ENCODE results near the gene SMIM1. TPM values are rescaled to one million over a fixed set of nuclear protein-coding genes. Genes with fewer than 3 reads are reported as not detected.

The SMIM1 gene
- total and polyA plus RNA-seq, 9 of the 15 experiments (the other 6 are each of a cell fraction or from before 2014, with no cell fraction given): 2.3 to 125 (median 24.3) TPM

DNA sequence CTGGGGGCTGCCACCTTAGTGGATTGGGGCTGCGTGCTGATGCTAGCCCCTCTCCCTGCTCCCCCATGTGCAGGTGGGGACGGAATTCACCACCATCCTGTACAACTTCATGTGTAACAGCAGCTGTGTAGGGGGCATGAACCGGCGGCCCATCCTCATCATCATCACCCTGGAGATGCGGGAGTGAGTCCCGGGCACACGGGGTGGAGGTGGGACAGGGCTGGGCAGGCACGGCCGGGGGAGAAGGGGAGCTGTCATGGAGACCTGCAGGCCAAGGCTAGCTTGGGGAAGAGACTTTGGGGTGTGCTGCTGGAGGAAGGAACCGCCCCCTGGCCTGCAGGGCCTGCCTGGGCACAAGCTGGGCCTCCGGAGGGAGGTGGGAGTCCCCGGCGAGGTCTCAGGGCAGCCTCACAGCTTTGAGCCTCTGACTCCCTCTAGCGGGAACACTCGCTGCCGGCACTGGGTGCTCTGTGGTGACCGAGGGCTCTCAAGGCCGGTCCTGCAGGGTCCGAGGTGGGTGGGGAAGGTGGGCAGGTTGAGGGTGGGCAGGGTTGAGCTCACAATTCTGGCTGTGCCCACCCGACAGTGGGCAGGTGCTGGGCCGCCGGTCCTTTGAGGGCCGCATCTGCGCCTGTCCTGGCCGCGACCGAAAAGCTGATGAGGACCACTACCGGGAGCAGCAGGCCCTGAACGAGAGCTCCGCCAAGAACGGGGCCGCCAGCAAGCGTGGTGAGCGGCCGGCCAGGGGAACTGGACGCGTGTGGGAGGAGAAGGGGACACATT, 45.3 kb upstream of the SMIM1 start (continued):
- TF ChIP-seq, protein P1, sequence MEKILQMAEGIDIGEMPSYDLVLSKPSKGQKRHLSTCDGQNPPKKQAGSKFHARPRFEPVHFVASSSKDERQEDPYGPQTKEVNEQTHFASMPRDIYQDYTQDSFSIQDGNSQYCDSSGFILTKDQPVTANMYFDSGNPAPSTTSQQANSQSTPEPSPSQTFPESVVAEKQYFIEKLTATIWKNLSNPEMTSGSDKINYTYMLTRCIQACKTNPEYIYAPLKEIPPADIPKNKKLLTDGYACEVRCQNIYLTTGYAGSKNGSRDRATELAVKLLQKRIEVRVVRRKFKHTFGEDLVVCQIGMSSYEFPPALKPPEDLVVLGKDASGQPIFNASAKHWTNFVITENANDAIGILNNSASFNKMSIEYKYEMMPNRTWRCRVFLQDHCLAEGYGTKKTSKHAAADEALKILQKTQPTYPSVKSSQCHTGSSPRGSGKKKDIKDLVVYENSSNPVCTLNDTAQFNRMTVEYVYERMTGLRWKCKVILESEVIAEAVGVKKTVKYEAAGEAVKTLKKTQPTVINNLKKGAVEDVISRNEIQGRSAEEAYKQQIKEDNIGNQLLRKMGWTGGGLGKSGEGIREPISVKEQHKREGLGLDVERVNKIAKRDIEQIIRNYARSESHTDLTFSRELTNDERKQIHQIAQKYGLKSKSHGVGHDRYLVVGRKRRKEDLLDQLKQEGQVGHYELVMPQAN (IDR thresholded peaks at IDR 0.05; ENCODE audit: borderline replicate concordance): no peak
- TF ChIP-seq ZNF830 (CRISPR knock-in tag; IDR thresholded peaks at IDR 0.05) (no peak), KDM4B (IDR thresholded peaks at IDR 0.05; ENCODE audit: borderline replicate concordance in 2 of 2, low read depth in 1 of 2) (no peak), PCBP1 (IDR thresholded peaks at IDR 0.05; ENCODE audit: low read depth, low read length, poor library complexity, severe bottlenecking) (no peak), ATF1 (CRISPR knock-in tag; IDR thresholded peaks at IDR 0.05) (no peak), ATF1 (tag; IDR thresholded peaks at IDR 0.05) (no peak), PYGO2 (tag; IDR thresholded peaks at IDR 0.05) (no peak), XRCC4 (IDR thresholded peaks at IDR 0.05; ENCODE audit: extremely low read depth, insufficient read depth, insufficient read length) (no peak), RB1 (IDR thresholded peaks at IDR 0.05; ENCODE audit: low read depth) (0 out of 2 replicates have a peak, but pooled peaks have one; percentile 29), CBX1 (IDR thresholded peaks at IDR 0.05; ENCODE audit: low read depth) (no peak), NFIC (IDR thresholded peaks at IDR 0.05) (no peak), IFI16 (CRISPR knock-in tag; IDR thresholded peaks at IDR 0.05) (no peak), RBM22 (IDR thresholded peaks at IDR 0.05; ENCODE audit: low read depth, low read length, poor library complexity, severe bottlenecking) (no peak), ESRRA (IDR thresholded peaks at IDR 0.05; ENCODE audit: borderline replicate concordance, low read depth) (no peak), ZNF23 (CRISPR knock-in tag; IDR thresholded peaks at IDR 0.05) (no peak), HEY1 (CRISPR knock-in tag; IDR thresholded peaks at IDR 0.05; ENCODE audit: borderline replicate concordance) (no peak)
- TF ChIP-seq, protein P2, sequence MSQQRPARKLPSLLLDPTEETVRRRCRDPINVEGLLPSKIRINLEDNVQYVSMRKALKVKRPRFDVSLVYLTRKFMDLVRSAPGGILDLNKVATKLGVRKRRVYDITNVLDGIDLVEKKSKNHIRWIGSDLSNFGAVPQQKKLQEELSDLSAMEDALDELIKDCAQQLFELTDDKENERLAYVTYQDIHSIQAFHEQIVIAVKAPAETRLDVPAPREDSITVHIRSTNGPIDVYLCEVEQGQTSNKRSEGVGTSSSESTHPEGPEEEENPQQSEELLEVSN (IDR thresholded peaks at IDR 0.05; ENCODE audit: borderline replicate concordance in 1 of 2, extremely low read depth in 1 of 2, insufficient read depth in 1 of 2, insufficient read length in 1 of 2, low read depth in 1 of 2, low read length in 1 of 2, poor library complexity in 1 of 2, severe bottlenecking in 1 of 2): no peak
- TF ChIP-seq, protein P3, sequence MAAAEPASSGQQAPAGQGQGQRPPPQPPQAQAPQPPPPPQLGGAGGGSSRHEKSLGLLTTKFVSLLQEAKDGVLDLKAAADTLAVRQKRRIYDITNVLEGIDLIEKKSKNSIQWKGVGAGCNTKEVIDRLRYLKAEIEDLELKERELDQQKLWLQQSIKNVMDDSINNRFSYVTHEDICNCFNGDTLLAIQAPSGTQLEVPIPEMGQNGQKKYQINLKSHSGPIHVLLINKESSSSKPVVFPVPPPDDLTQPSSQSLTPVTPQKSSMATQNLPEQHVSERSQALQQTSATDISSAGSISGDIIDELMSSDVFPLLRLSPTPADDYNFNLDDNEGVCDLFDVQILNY (CRISPR knock-in tag; IDR thresholded peaks at IDR 0.05): no peak
- TF ChIP-seq, protein P4, sequence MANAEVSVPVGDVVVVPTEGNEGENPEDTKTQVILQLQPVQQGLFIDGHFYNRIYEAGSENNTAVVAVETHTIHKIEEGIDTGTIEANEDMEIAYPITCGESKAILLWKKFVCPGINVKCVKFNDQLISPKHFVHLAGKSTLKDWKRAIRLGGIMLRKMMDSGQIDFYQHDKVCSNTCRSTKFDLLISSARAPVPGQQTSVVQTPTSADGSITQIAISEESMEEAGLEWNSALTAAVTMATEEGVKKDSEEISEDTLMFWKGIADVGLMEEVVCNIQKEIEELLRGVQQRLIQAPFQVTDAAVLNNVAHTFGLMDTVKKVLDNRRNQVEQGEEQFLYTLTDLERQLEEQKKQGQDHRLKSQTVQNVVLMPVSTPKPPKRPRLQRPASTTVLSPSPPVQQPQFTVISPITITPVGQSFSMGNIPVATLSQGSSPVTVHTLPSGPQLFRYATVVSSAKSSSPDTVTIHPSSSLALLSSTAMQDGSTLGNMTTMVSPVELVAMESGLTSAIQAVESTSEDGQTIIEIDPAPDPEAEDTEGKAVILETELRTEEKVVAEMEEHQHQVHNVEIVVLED (CRISPR knock-in tag; IDR thresholded peaks at IDR 0.05): no peak
- TF ChIP-seq, protein P5, sequence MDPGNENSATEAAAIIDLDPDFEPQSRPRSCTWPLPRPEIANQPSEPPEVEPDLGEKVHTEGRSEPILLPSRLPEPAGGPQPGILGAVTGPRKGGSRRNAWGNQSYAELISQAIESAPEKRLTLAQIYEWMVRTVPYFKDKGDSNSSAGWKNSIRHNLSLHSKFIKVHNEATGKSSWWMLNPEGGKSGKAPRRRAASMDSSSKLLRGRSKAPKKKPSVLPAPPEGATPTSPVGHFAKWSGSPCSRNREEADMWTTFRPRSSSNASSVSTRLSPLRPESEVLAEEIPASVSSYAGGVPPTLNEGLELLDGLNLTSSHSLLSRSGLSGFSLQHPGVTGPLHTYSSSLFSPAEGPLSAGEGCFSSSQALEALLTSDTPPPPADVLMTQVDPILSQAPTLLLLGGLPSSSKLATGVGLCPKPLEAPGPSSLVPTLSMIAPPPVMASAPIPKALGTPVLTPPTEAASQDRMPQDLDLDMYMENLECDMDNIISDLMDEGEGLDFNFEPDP (CRISPR knock-in tag; IDR thresholded peaks at IDR 0.05): no peak
